Gastrocnemius medialis (tissue), 4 donors: ENCODE data around the gene CCDC187. TPM values are rescaled to one million over a fixed set of nuclear protein-coding genes. Genes with fewer than 3 reads are reported as not detected.

Experiments used
- ATAC-seq, 2 donors: fragments of 150-250 bp; one replicate each; pipeline ENCODE4 v1.9.1; 2016
- DNase-seq, 2 donors: peaks; one replicate each; pipeline ENCODE4 v3.0.0-alpha.2; 2019
- H3K27ac ChIP-seq, 4 donors: fragments of 200-600 bp; sonication (generic); 1 replicate in 1 of 4; 2 replicates in 3 of 4; pipeline ENCODE4 v1.5.1; 2016 to 2018; ENCODE audit warnings: mild to moderate bottlenecking in 2 of 4, moderate library complexity in 1 of 4
- H3K27me3 ChIP-seq, 3 donors: fragments of 200-600 bp; sonication (generic) in 2 of 3; 1 replicate in 1 of 3; 2 replicates in 2 of 3; pipeline versions ENCODE4 v1.5.1 to v1.6.0; 2016 to 2019; ENCODE audit warnings: mild to moderate bottlenecking in 1 of 3, moderate library complexity in 1 of 3
- H3K36me3 ChIP-seq, 2 donors: fragments of 200-600 bp; sonication (generic) in 1 of 2; one replicate each; pipeline ENCODE4 v1.5.1; 2017 to 2018
- H3K4me1 ChIP-seq, 2 donors: fragments of 200-600 bp; sonication (generic) in 1 of 2; one replicate each; pipeline ENCODE4 v1.5.1; 2016 to 2017; ENCODE audit warnings: mild to moderate bottlenecking in 2 of 2
- H3K4me3 ChIP-seq, 4 donors: fragments of 200-600 bp; sonication (generic) in 3 of 4; 1 replicate in 1 of 4; 2 replicates in 3 of 4; pipeline ENCODE4 v1.5.1; 2016 to 2019; ENCODE audit warnings: mild to moderate bottlenecking in 2 of 4
- H3K9me3 ChIP-seq, 3 donors: fragments of 200-600 bp; sonication (generic) in 2 of 3; 1 replicate in 1 of 3; 2 replicates in 2 of 3; pipeline ENCODE4 v1.5.1; 2016 to 2019
- CTCF ChIP-seq, 5 experiments: fragments of 450-650 bp in 3 of 5; fragments of 200-600 bp in 2 of 5; sonication (generic) in 2 of 5; IDR thresholded peaks in 4 of 5; conservative IDR thresholded peaks in 1 of 5; 1 replicate in 4 of 5; 2 replicates in 1 of 5; pipeline ENCODE4 v1.5.1; 2016 to 2019; ENCODE audit warnings: antibody characterized with exemption in 5 of 5, mild to moderate bottlenecking in 3 of 5, moderate library complexity in 3 of 5
- POLR2A ChIP-seq, 2 donors: fragments of 450-650 bp; IDR thresholded peaks; one replicate each; pipeline ENCODE4 v1.6.1; 2017; ENCODE audit warnings: antibody characterized with exemption in 2 of 2, mild to moderate bottlenecking in 2 of 2, moderate library complexity in 2 of 2
- in situ Hi-C, 4 donors: fragments of 200-750 bp; cut with MboI; loops; one replicate each; pipeline versions ENCODE4 v1.15.0 to v1.8.0; 2017; ENCODE audit warnings: low sequenced_read_pairs in 4 of 4
- intact Hi-C: fragments of 100-400 bp; cut with DNase I; formaldehyde crosslinking; loops from one replicate; pipeline ENCODE4 v1.15.1; 2023; ENCODE audit warnings: low total_unique reads
- total RNA-seq, 4 donors: library from RNA; depleted of rRNA; stranded (reverse); fragments of >200 nt; gene quantifications; one replicate each; pipeline versions ENCODE4 v1.1.0 to v1.2.3, GENCODE V29; 2016

CCDC187 gene
- total RNA-seq, 4 donors from 2014 or later = not detected

DNA sequence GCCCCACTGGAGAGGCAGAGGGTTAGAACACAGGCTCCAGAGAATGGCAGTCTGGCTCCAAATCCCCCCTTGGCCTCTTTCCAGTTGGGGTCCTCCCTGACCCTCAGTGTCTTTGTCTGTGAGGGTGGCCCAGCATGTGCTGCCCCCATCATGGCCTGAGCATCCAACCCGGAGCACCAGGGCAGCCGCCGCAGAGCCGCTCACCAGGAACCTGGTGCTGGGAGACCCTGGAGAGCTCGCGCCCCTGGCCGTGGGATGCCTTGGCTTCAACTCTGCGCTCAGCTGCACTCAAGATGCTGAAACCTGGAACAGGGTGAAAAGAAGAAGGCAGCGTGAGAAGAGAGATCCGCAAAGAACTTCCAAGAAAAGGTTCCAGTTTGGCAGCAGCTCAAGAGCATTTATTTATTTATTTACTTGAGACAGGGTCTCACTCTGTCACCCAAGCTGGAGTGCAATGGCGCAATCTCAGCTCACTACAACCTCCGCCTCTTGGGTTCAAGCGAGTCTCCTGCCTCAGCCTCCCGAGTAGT is 3.8 kb downstream of the CCDC187 start:
- Histone ChIP-seq H3K4me1 (no peaks in the 10 kb centered on the region), H3K27ac (no peak overlapping the region), H3K9me3 (no peaks in the 10 kb centered on the region), H3K27me3 (peaks cover 6 to 23% (median 8%) of the 10 kb centered on the region in 3 donors), H3K36me3 (no peaks in the 10 kb centered on the region), H3K4me3 (no peak overlapping the region)
- in situ Hi-C loops (no loop called here), intact Hi-C loops (no loop called here)
- TF ChIP-seq POLR2A (IDR thresholded peaks at IDR 0.05) (no peak), CTCF (IDR thresholded peaks at IDR 0.05 in 4 of 5, conservative IDR thresholded peaks at IDR 0.05 in 1 of 5) (no peak)
- DNase-seq (no peak), ATAC-seq (no peak)

- Histone ChIP-seq H3K27me3 (peaks cover 6 to 20% (median 8%) of the 10 kb centered on the region in 3 donors), H3K27ac (no peak overlapping the region), H3K36me3 (no peaks in the 10 kb centered on the region), H3K9me3 (no peaks in the 10 kb centered on the region), H3K4me3 (no peak overlapping the region), H3K4me1 (no peaks in the 10 kb centered on the region)
- TF ChIP-seq CTCF (IDR thresholded peaks at IDR 0.05 in 4 of 5, conservative IDR thresholded peaks at IDR 0.05 in 1 of 5) (no peak), POLR2A (IDR thresholded peaks at IDR 0.05) (no peak)
- in situ Hi-C loops (loop anchor here in 1 of 4 donors (25.0 kb wide), 1 partner anchor 137 kb away; no protein-coding TSS in a partner anchor), intact Hi-C loops (no loop called here)
- no peak for DNase-seq
- no peak for ATAC-seq
These were observed 4.4 kb downstream of the CCDC187 start for GRCh38 chr9:136299541-136299940.

GRCh38 chr9:136299116-136299515 is 4.8 kb downstream of the CCDC187 start:
- Histone ChIP-seq H3K36me3 (no peaks in the 10 kb centered on the region), H3K4me3 (no peak overlapping the region), H3K27ac (no peak overlapping the region), H3K27me3 (peaks cover 6 to 16% (median 8%) of the 10 kb centered on the region in 3 donors), H3K9me3 (no peaks in the 10 kb centered on the region), H3K4me1 (no peaks in the 10 kb centered on the region)
- ATAC-seq (no peak), DNase-seq (no peak)
- TF ChIP-seq POLR2A (IDR thresholded peaks at IDR 0.05) (no peak), CTCF (IDR thresholded peaks at IDR 0.05 in 4 of 5, conservative IDR thresholded peaks at IDR 0.05 in 1 of 5) (no peak)
- intact Hi-C loops = no loop called here
- in situ Hi-C loops = loop anchor here in 1 of 4 donors (25.0 kb wide), 1 partner anchor 137 kb away; no protein-coding TSS in a partner anchor

DNA sequence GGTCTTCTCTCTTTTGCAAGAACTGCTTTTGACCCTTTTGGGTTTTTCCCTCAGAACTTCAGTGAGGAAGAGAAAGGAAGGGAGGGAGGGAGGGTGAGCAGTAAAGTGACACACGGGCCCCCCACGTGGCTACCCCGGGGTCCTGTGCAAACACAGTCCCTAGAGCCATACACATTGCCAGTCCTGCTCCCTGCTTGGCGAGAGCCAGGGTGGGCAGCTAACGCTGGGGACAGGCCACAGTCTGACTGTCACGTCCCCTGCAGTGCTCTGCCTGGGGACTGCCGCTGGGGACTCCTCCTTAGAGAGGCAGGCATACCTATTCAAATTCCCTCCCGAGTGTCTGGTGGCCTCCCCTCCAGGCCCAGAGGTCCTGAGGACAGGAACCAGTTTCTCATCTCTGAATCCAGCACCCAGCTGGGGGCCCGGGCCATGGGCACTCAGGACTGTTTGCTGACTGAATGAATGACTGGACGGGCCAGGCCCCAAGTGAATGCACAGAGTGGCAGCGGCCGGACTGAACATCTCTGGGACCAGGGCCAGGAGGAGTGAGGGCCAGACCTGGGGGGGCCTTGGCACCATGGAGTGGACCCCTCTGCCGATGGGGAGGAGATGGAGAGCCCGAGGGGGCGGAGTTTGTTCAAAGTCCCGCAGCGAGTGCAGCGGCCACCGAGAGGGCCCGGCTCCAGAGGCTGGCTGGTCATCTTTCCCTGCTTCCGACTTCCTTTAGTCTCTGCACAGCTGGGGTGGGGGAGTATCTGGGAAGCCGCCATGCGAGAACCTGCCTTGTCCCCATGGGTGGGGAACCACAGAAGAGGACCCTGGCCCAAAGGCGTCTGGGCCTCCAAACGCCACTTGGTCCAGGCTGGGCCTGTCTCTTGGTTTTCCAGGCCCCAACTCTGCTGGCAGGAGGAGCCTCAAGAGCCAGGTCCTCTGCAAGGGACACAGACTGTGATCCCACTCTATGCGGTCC is 5.8 kb downstream of the CCDC187 start:
- Histone ChIP-seq H3K4me3 (no peak overlapping the region), H3K9me3 (no peaks in the 10 kb centered on the region), H3K36me3 (no peaks in the 10 kb centered on the region), H3K27ac (no peak overlapping the region), H3K4me1 (no peaks in the 10 kb centered on the region), H3K27me3 (peaks cover 6 to 10% (median 8%) of the 10 kb centered on the region in 3 donors)
- no peak for TF ChIP-seq CTCF (IDR thresholded peaks at IDR 0.05 in 4 of 5, conservative IDR thresholded peaks at IDR 0.05 in 1 of 5)
- ATAC-seq (no peak), DNase-seq (no peak)
- in situ Hi-C loops = loop anchor here in 1 of 4 donors (25.0 kb wide), 1 partner anchor 136 kb away; no protein-coding TSS in a partner anchor
- intact Hi-C loops = no loop called here
